ENCODE results near the gene XYLT1. TPM values are rescaled to one million over a fixed set of nuclear protein-coding genes. Genes with fewer than 3 reads are reported as not detected.
A peak's percentile ranks its signal among the peaks of the same experiment; 100 is the strongest.

XYLT1 gene
- total and polyA plus RNA-seq, 2 of the 8 experiments (the other 6 are each of a cell fraction or from before 2014, with no cell fraction given) = 6.6 to 25.4 TPM

DNA sequence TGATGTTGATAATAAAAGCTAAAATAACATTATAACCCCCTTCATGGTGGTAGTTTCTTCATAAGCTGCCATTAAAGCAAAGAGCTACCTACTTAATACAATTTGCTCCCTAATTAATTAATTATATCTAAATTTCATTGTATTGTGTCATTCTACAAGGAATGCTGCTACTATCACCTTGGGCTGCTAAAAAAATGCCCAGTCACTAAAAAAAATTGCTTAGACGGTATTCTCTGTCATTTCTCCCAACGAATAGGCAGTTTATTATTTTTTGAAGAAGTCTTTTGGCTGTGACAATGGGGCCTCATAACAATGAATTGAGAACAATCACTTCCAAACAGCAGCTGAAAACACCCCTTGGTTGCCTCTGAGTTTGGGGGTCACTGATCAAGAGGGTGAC, 59.5 kb downstream of the XYLT1 start:
- Histone ChIP-seq H2BK120ac (replicated peaks; ENCODE audit: low read depth, low read length) (no peak overlapping the region), H3K4me3 (ENCODE audit: extremely low read depth in 1 of 4, insufficient read depth in 2 of 4, low read depth in 3 of 4, low read length in 4 of 4) (no peak overlapping the region), H3K18ac (ENCODE audit: extremely low read depth, low read length) (no peak overlapping the region), H3K23me2 (ENCODE audit: low read depth, low read length) (no peaks in the 10 kb centered on the region), H2BK20ac (ENCODE audit: low read length) (no peak overlapping the region), H4K8ac (ENCODE audit: extremely low read depth, insufficient read depth, low read length) (no peak overlapping the region), H3K9me3 (ENCODE audit: insufficient read depth in 2 of 2, low read depth in 1 of 2, low read length in 1 of 2) (no peaks in the 10 kb centered on the region), H3K9ac (replicated peaks in 1 of 4; ENCODE audit: extremely low read depth in 1 of 4, low read depth in 3 of 4, low read length in 3 of 4) (no peak overlapping the region), H4K5ac (ENCODE audit: insufficient read length, low read depth, low read length) (no peak overlapping the region), H2BK15ac (ENCODE audit: low read length) (no peak overlapping the region), H3K14ac (ENCODE audit: insufficient read length) (no peak overlapping the region), H2BK12ac (ENCODE audit: low read depth, low read length) (no peak overlapping the region; the same call in 1 of the 2 replicates), H3K23ac (ENCODE audit: insufficient read length) (no peak overlapping the region), H3K36me3 (ENCODE audit: control insufficient read depth in 2 of 4, insufficient read depth in 4 of 4, low read length in 3 of 4) (no peaks in the 10 kb centered on the region), H3K27ac (ENCODE audit: low read depth, low read length) (peak overlapping the region; percentile 65; the same call in 1 of the 2 replicates), H3K4me2 (ENCODE audit: insufficient read depth in 1 of 2, low read depth in 2 of 2, low read length in 2 of 2) (no peak overlapping the region), H2AK5ac (ENCODE audit: low read depth, low read length) (no peak overlapping the region), H3K4ac (replicated peaks; ENCODE audit: insufficient read length, low read depth, low read length) (no peak overlapping the region), H2BK5ac (ENCODE audit: low read depth, low read length) (no peak overlapping the region), H4K20me1 (replicated peaks in 1 of 2; ENCODE audit: control insufficient read depth in 1 of 2, insufficient read depth in 2 of 2, low read length in 2 of 2) (peaks cover 0 to 1% of the 10 kb centered on the region in 2 experiments), H3K56ac (replicated peaks; ENCODE audit: insufficient read length, low read depth, low read length) (no peak overlapping the region), H3K79me2 (ENCODE audit: control insufficient read depth in 1 of 2, insufficient read depth in 2 of 2, low read length in 2 of 2) (peaks cover 0 to 27% of the 10 kb centered on the region in 2 experiments; a peak in 2 of 4 replicates), H3K79me1 (ENCODE audit: low read depth, low read length) (peaks cover 10% of the 10 kb centered on the region), H3K4me1 (replicated peaks in 1 of 4; ENCODE audit: control insufficient read depth in 3 of 4, insufficient read depth in 4 of 4, low read length in 3 of 4) (peaks cover 3 to 13% (median 6%) of the 10 kb centered on the region in 4 experiments; a peak in 5 of 7 replicates), H4K91ac (replicated peaks; ENCODE audit: insufficient read length, low read length) (no peak overlapping the region), H2AFZ (ENCODE audit: low read length) (no peak overlapping the region), H3K27me3 (replicated peaks in 1 of 4; ENCODE audit: control insufficient read depth in 3 of 4, extremely low read depth in 1 of 4, insufficient read depth in 3 of 4, low read length in 3 of 4) (no peaks in the 10 kb centered on the region)
- FAIRE-seq = no peak
- ChIA-PET CTCF (ENCODE audit: partially characterized antibody) (interaction anchor here (0.9 kb wide), 1 partner anchor 13 kb away, joined by 3 read pairs; no protein-coding TSS in a partner anchor), POLR2A (ENCODE audit: partially characterized antibody) (interaction anchor here (0.7 kb wide), 1 partner anchor 11 kb away, joined by 3 read pairs; no protein-coding TSS in a partner anchor)
- DNase-seq (ENCODE audit: low read depth in 1 of 2, low spot score in 2 of 2) = no peak
- TF ChIP-seq CHD1 (IDR thresholded peaks at IDR 0.05; ENCODE audit: low read depth, low read length) (no peak), PHF8 (conservative IDR thresholded peaks at IDR 0.05; ENCODE audit: low read depth, low read length) (no peak), RBBP5 (IDR thresholded peaks at IDR 0.05; ENCODE audit: borderline replicate concordance, low read depth, low read length) (no peak), POLR2A (IDR thresholded peaks at IDR 0.05; ENCODE audit: control extremely low read depth in 1 of 2, low read depth in 2 of 2, low read length in 2 of 2) (no peak), SIN3A (conservative IDR thresholded peaks at IDR 0.05 in 1 of 2, IDR thresholded peaks at IDR 0.05 in 1 of 2; ENCODE audit: low read depth in 1 of 2, low read length in 2 of 2) (no peak), SP4 (IDR thresholded peaks at IDR 0.05; ENCODE audit: low read length) (no peak), RNF2 (IDR thresholded peaks at IDR 0.05; ENCODE audit: borderline replicate concordance, low read depth, low read length, missing control alignments, poor library complexity, severe bottlenecking) (no peak), HDAC6 (IDR thresholded peaks at IDR 0.05; ENCODE audit: low read depth, low read length) (no peak), KDM1A (IDR thresholded peaks at IDR 0.05; ENCODE audit: borderline replicate concordance, low read length) (no peak), EZH2 (IDR thresholded peaks at IDR 0.05; ENCODE audit: low read depth, low read length, severe bottlenecking) (no peak), KDM5A (IDR thresholded peaks at IDR 0.05; ENCODE audit: low read length) (no peak)
- 81% methylated on average over 2 of the region's 2 CpGs; no CpG with 5 or more reads in 1 of the 2 experiments for WGBS, 2 experiments (ENCODE audit: extremely low coverage in 1 of 2, insufficient coverage in 1 of 2, insufficient read length in 1 of 2, insufficient replicate concordance in 2 of 2, low coverage in 1 of 2, low lambda C conversion rate in 2 of 2, missing lambda C conversion rate in 1 of 2)

Measured in H1 (cell line).